ENCODE measurements around the gene NYAP2. TPM values are rescaled to one million over a fixed set of nuclear protein-coding genes. Genes with fewer than 3 reads are reported as not detected.

NYAP2 gene
- total and polyA plus RNA-seq, 2 of the 4 experiments (the other 2 are of a cell fraction) = not detected

DNA sequence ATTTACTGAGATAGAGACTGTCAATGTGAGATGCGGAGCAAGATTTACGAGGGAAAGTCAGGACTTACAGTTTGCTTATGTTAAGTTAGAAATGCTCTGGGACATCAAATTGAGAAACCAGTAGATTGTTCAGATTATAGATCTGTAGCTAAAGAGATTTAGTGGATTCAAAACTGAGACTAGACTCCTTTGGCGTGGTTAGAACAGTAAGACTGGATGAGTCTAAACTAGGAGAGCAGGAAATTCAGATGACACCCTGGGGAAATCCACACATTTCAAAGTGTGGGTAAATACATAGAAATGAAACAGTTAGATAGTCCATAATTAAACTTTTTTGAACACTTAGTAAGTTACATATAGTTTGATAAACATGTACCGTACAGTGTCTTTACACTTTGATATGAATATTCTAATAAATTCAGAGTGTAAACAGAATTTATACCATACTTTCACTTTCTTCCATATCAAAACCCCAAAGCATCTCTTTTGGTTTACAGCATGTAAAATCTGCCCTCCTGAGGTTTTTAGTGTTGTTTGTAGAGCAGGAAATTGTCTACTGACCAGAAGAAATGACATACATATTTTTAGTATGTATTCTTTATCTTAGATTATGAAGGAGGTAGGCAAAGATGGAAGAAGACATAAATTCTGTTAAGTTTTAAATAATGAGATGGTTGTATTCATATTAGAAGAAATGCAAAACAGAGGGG lies 231.5 kb downstream of the NYAP2 start:
- Histone ChIP-seq H3K9ac (ENCODE audit: low read depth, low read length) (no peak overlapping the region), H2AK5ac (ENCODE audit: low read depth, low read length) (no peak overlapping the region), H3K27ac (ENCODE audit: insufficient read depth, low read length) (no peak overlapping the region), H3K36me3 (ENCODE audit: control insufficient read depth, insufficient read depth, low read length) (no peaks in the 10 kb centered on the region), H4K5ac (ENCODE audit: low read depth, low read length) (no peak overlapping the region), H2BK120ac (ENCODE audit: low read depth, low read length) (no peak overlapping the region), H2BK5ac (ENCODE audit: low read depth, low read length, poor library complexity, severe bottlenecking) (no peak overlapping the region), H3K9me3 (ENCODE audit: control insufficient read depth, insufficient read depth, low read length) (no peaks in the 10 kb centered on the region), H3K23ac (ENCODE audit: low read depth, low read length) (no peak overlapping the region), H3K4ac (ENCODE audit: low read depth, low read length) (no peak overlapping the region), H3K4me2 (ENCODE audit: low read depth, low read length) (no peak overlapping the region), H3K4me3 (ENCODE audit: insufficient read depth, low read depth, low read length) (no peak overlapping the region), H3K14ac (replicated peaks; ENCODE audit: low read depth, low read length) (no peak overlapping the region), H3K27me3 (ENCODE audit: control insufficient read depth, insufficient read depth, low read length) (peaks cover 5% of the 10 kb centered on the region), H4K8ac (ENCODE audit: low read depth in 2 of 2, low read length in 2 of 2) (no peak overlapping the region), H2BK20ac (ENCODE audit: low read depth, low read length) (no peak overlapping the region), H2AFZ (replicated peaks; ENCODE audit: low read length, poor library complexity) (no peak overlapping the region), H4K20me1 (ENCODE audit: insufficient read depth, low read length) (no peaks in the 10 kb centered on the region), H4K91ac (ENCODE audit: insufficient read depth, low read depth, low read length) (no peak overlapping the region), H3K79me1 (ENCODE audit: low read depth in 1 of 2, low read length in 2 of 2) (no peaks in the 10 kb centered on the region), H2BK15ac (ENCODE audit: low read depth, low read length) (no peak overlapping the region), H3K56ac (ENCODE audit: extremely low read depth, insufficient read depth, low read length) (no peak overlapping the region), H3K18ac (ENCODE audit: low read depth, low read length) (no peak overlapping the region), H3K4me1 (ENCODE audit: control insufficient read depth, insufficient read depth, low read length) (no peaks in the 10 kb centered on the region), H3K9me1 (ENCODE audit: insufficient read depth, low read length) (no peaks in the 10 kb centered on the region), H2AK9ac (replicated peaks; ENCODE audit: low read depth, low read length, poor library complexity) (no peak overlapping the region)
- ATAC-seq (ENCODE audit: low read depth) (no peak), DNase-seq (no peak)
- CTCF ChIA-PET = no interaction called here
- in situ Hi-C loops (cut with MboI; ENCODE audit: low sequenced_read_pairs) (loop anchor here (25.0 kb wide), 1 partner anchor 1269 kb away; no protein-coding TSS in a partner anchor), intact Hi-C loops (cut with micrococcal nuclease) (no loop called here), dilution Hi-C loops (cut with HindIII; ENCODE audit: low sequenced_read_pairs, unreplicated experiment) (no loop called here)
- no TSS peak for BruUV-seq (replicated peaks)
- 92% methylated on average over 2 of the region's 4 CpGs; no CpG with 5 or more reads in 1 of the 2 experiments for WGBS, 2 experiments (ENCODE audit: extremely low coverage in 2 of 2, insufficient read length in 1 of 2)
- POLR2A ChIA-PET (ENCODE audit: unreplicated experiment) = no interaction called here
- TF ChIP-seq SMC3 (IDR thresholded peaks at IDR 0.05; ENCODE audit: low read depth, low read length) (no peak), POLR2A (IDR thresholded peaks at IDR 0.05; ENCODE audit: low read depth, low read length) (no peak), NFE2L2 (IDR thresholded peaks at IDR 0.05; ENCODE audit: low read depth, low read length) (no peak), MAZ (IDR thresholded peaks at IDR 0.05; ENCODE audit: borderline replicate concordance, low read depth, low read length) (no peak), RCOR1 (IDR thresholded peaks at IDR 0.05; ENCODE audit: insufficient replicate concordance, low read length) (no peak), RFX5 (IDR thresholded peaks at IDR 0.05; ENCODE audit: low read depth, low read length) (no peak), BHLHE40 (IDR thresholded peaks at IDR 0.05; ENCODE audit: low read depth, low read length) (no peak), RAD21 (IDR thresholded peaks at IDR 0.05; ENCODE audit: low read length) (no peak), CEBPB (IDR thresholded peaks at IDR 0.05; ENCODE audit: low read depth, low read length) (no peak), MAFK (IDR thresholded peaks at IDR 0.05; ENCODE audit: low read depth, low read length) (no peak), CHD1 (IDR thresholded peaks at IDR 0.05; ENCODE audit: low read depth, low read length) (no peak), FOS (IDR thresholded peaks at IDR 0.05; ENCODE audit: low read depth, low read length) (no peak), MXI1 (IDR thresholded peaks at IDR 0.05; ENCODE audit: borderline replicate concordance, low read depth, low read length) (no peak)
- TF ChIP-seq, protein P1, sequence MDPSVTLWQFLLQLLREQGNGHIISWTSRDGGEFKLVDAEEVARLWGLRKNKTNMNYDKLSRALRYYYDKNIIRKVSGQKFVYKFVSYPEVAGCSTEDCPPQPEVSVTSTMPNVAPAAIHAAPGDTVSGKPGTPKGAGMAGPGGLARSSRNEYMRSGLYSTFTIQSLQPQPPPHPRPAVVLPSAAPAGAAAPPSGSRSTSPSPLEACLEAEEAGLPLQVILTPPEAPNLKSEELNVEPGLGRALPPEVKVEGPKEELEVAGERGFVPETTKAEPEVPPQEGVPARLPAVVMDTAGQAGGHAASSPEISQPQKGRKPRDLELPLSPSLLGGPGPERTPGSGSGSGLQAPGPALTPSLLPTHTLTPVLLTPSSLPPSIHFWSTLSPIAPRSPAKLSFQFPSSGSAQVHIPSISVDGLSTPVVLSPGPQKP (IDR thresholded peaks at IDR 0.05; ENCODE audit: borderline replicate concordance, low read depth, low read length) = no peak
- TF ChIP-seq, protein P2, sequence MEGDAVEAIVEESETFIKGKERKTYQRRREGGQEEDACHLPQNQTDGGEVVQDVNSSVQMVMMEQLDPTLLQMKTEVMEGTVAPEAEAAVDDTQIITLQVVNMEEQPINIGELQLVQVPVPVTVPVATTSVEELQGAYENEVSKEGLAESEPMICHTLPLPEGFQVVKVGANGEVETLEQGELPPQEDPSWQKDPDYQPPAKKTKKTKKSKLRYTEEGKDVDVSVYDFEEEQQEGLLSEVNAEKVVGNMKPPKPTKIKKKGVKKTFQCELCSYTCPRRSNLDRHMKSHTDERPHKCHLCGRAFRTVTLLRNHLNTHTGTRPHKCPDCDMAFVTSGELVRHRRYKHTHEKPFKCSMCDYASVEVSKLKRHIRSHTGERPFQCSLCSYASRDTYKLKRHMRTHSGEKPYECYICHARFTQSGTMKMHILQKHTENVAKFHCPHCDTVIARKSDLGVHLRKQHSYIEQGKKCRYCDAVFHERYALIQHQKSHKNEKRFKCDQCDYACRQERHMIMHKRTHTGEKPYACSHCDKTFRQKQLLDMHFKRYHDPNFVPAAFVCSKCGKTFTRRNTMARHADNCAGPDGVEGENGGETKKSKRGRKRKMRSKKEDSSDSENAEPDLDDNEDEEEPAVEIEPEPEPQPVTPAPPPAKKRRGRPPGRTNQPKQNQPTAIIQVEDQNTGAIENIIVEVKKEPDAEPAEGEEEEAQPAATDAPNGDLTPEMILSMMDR (conservative IDR thresholded peaks at IDR 0.05; ENCODE audit: low read depth, low read length) = no peak
- TF ChIP-seq, protein P3, sequence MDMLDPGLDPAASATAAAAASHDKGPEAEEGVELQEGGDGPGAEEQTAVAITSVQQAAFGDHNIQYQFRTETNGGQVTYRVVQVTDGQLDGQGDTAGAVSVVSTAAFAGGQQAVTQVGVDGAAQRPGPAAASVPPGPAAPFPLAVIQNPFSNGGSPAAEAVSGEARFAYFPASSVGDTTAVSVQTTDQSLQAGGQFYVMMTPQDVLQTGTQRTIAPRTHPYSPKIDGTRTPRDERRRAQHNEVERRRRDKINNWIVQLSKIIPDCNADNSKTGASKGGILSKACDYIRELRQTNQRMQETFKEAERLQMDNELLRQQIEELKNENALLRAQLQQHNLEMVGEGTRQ (IDR thresholded peaks at IDR 0.05; ENCODE audit: low read depth, low read length) = no peak
